MM.1S (cell line): ENCODE measurements around the gene LAMA4.

Experiments
- DNase-seq: peaks from one replicate; pipeline ENCODE4 v3.0.0-alpha.2; 2015
- H2AFZ ChIP-seq: fragments of 300-600 bp; sonication (generic); 2 replicates; pipeline ENCODE4 v1.6.0; 2016; ENCODE audit warnings: antibody characterized with exemption, low read length
- H3F3A ChIP-seq: fragments of 300-600 bp; sonication (generic); 2 replicates; pipeline ENCODE4 v1.6.1; 2016; ENCODE audit warnings: mild to moderate bottlenecking, antibody characterized with exemption, low read length, moderate library complexity, mixed read lengths; ENCODE audit not compliant: insufficient read depth
- H3K27ac ChIP-seq: fragments of 300-600 bp; sonication (generic); 2 replicates; pipeline ENCODE4 v1.5.1; 2016; ENCODE audit warnings: mild to moderate bottlenecking, low read length
- H3K27me3 ChIP-seq: fragments of 300-600 bp; sonication (generic); replicated peaks from 2 replicates; pipeline ENCODE4 v1.6.0; 2016; ENCODE audit warnings: low read length; ENCODE audit not compliant: insufficient read depth
- H3K36me3 ChIP-seq: fragments of 300-600 bp; sonication (generic); replicated peaks from 2 replicates; pipeline ENCODE4 v1.6.1; 2016; ENCODE audit warnings: mild to moderate bottlenecking, low read length, mixed read lengths; ENCODE audit not compliant: insufficient read depth
- H3K4me1 ChIP-seq: fragments of 300-600 bp; sonication (generic); 2 replicates; pipeline ENCODE4 v1.6.1; 2016; ENCODE audit warnings: low read length, mixed read lengths
- H3K4me2 ChIP-seq: fragments of 300-600 bp; sonication (generic); 2 replicates; pipeline ENCODE4 v1.6.0; 2016; ENCODE audit warnings: low read depth, low read length
- H3K4me3 ChIP-seq: fragments of 300-600 bp; sonication (generic); 2 replicates; pipeline ENCODE4 v1.5.1; 2016; ENCODE audit warnings: low read length, mixed read lengths
- H3K79me2 ChIP-seq: fragments of 300-600 bp; sonication (generic); 2 replicates; pipeline ENCODE4 v1.6.1; 2016; ENCODE audit warnings: mixed run types, low read length, mixed read lengths
- H3K9ac ChIP-seq: fragments of 300-600 bp; sonication (generic); 2 replicates; pipeline ENCODE4 v1.6.1; 2016; ENCODE audit warnings: low read length, mixed read lengths
- H3K9me2 ChIP-seq: fragments of 300-600 bp; sonication (generic); replicated peaks from 2 replicates; pipeline ENCODE4 v1.6.1; 2016; ENCODE audit warnings: mild to moderate bottlenecking, low read length, mixed read lengths; ENCODE audit not compliant: insufficient read depth
- H3K9me3 ChIP-seq: fragments of 300-600 bp; sonication (generic); replicated peaks from 2 replicates; pipeline ENCODE4 v1.6.1; 2016; ENCODE audit warnings: mild to moderate bottlenecking, low read length, mixed read lengths; ENCODE audit not compliant: insufficient read depth
- H4K20me1 ChIP-seq: fragments of 300-600 bp; sonication (generic); 2 replicates; pipeline ENCODE4 v1.6.1; 2016; ENCODE audit warnings: mild to moderate bottlenecking, low read length, moderate library complexity, mixed read lengths; ENCODE audit not compliant: insufficient read depth
- CTCF ChIP-seq: fragments of 300-600 bp; sonication (generic); IDR thresholded peaks from 2 replicates; pipeline ENCODE4 v1.5.1; 2016; ENCODE audit warnings: antibody characterized with exemption, low read length, mixed read lengths
- EZH2 ChIP-seq: fragments of 300-600 bp; sonication (generic); optimal IDR thresholded peaks from 2 replicates; pipeline ENCODE3; 2017; ENCODE audit warnings: low read depth, mild to moderate bottlenecking, antibody characterized with exemption, low read length, mixed read lengths
- EZH2phosphoT487 ChIP-seq: fragments of 300-600 bp; sonication (generic); IDR thresholded peaks from 2 replicates; pipeline ENCODE4 v1.6.1; 2018; ENCODE audit warnings: antibody characterized with exemption, low read length

The LAMA4 gene

GRCh38 chr6:112178846-112179245 is 75.5 kb downstream of the LAMA4 start:
- Histone ChIP-seq H3K4me3 (no peak overlapping the region), H3F3A (no peaks in the 10 kb centered on the region), H3K9me3 (no peaks in the 10 kb centered on the region), H4K20me1 (no peaks in the 10 kb centered on the region), H3K4me2 (no peak overlapping the region), H3K79me2 (no peaks in the 10 kb centered on the region), H3K9me2 (no peaks in the 10 kb centered on the region), H3K27me3 (no peaks in the 10 kb centered on the region), H3K36me3 (no peaks in the 10 kb centered on the region), H2AFZ (no peak overlapping the region), H3K4me1 (no peaks in the 10 kb centered on the region), H3K9ac (no peak overlapping the region), H3K27ac (no peak overlapping the region)
- no peak for TF ChIP-seq EZH2
- TF ChIP-seq CTCF, result no peak
- no peak for TF ChIP-seq EZH2phosphoT487
- DNase-seq, result no peak

- Histone ChIP-seq H3K4me2 (no peak overlapping the region), H3K27me3 (no peaks in the 10 kb centered on the region), H3K79me2 (no peaks in the 10 kb centered on the region), H4K20me1 (no peaks in the 10 kb centered on the region), H3F3A (no peaks in the 10 kb centered on the region), H3K27ac (no peak overlapping the region), H2AFZ (no peak overlapping the region), H3K36me3 (no peaks in the 10 kb centered on the region), H3K4me3 (no peak overlapping the region), H3K4me1 (no peaks in the 10 kb centered on the region), H3K9me3 (no peaks in the 10 kb centered on the region), H3K9ac (no peak overlapping the region), H3K9me2 (no peaks in the 10 kb centered on the region)
- no peak for DNase-seq
- TF ChIP-seq CTCF, result no peak
- TF ChIP-seq EZH2, result no peak
- no peak for TF ChIP-seq EZH2phosphoT487
Observed at GRCh38 chr6:112177092-112177491, 77.3 kb downstream of the LAMA4 start.

- Histone ChIP-seq H3K4me1 (no peaks in the 10 kb centered on the region), H3K4me3 (no peak overlapping the region), H3K9me3 (no peaks in the 10 kb centered on the region), H3K9me2 (no peaks in the 10 kb centered on the region), H3K4me2 (no peak overlapping the region), H3K27ac (no peak overlapping the region), H3K9ac (no peak overlapping the region), H3K79me2 (no peaks in the 10 kb centered on the region), H3F3A (no peaks in the 10 kb centered on the region), H4K20me1 (no peaks in the 10 kb centered on the region), H3K27me3 (no peaks in the 10 kb centered on the region), H2AFZ (no peak overlapping the region), H3K36me3 (no peaks in the 10 kb centered on the region)
- no peak for TF ChIP-seq EZH2
- no peak for TF ChIP-seq CTCF
- TF ChIP-seq EZH2phosphoT487, result no peak
- DNase-seq, result no peak
Observed at GRCh38 chr6:112176175-112176574, 78.2 kb downstream of the LAMA4 start.
